IMR-90 (cell line): ENCODE measurements around the gene OPCML. TPM values are rescaled to one million over a fixed set of nuclear protein-coding genes. Genes with fewer than 3 reads are reported as not detected.

Experiments
- ATAC-seq: fragments of 200-7000 bp; cut with Tn5 transposase; 2 replicates; pipeline ENCODE4 v1.9.1; 2020; ENCODE audit warnings: low read depth, mild to moderate bottlenecking, moderate library complexity
- BruUV-seq: library from RNA; stranded (reverse); fragments of 400-500 nt; replicated peaks from 2 replicates; lab custom pipeline; 2021; lab: Mats Ljungman, UMichigan
- CTCF ChIA-PET: fragments of 300-600 bp; formaldehyde crosslinking; extraction: SDS; loops from one replicate; lab custom pipeline; 2021; ENCODE audit warnings: antibody characterized with exemption; lab: Yijun Ruan, JAX
- POLR2A ChIA-PET: fragments of 300-600 bp; sonication (Branson Sonifier 250); formaldehyde crosslinking; loops from one replicate; lab custom pipeline; 2022; ENCODE audit warnings: antibody characterized with exemption; ENCODE audit not compliant: unreplicated experiment; lab: Charles Lee
- DNase-seq: peaks from one replicate; pipeline ENCODE4 v3.0.0; 2013
- H2AFZ ChIP-seq: replicated peaks from 2 replicates; pipeline ENCODE3; 2013; ENCODE audit warnings: low read length, mild to moderate bottlenecking; ENCODE audit not compliant: poor library complexity
- H2AK5ac ChIP-seq: 2 replicates; pipeline ENCODE4 v1.6.1; 2013; ENCODE audit warnings: low read depth, low read length, inconsistent platforms
- H2AK9ac ChIP-seq: replicated peaks from 2 replicates; pipeline ENCODE3; 2013; ENCODE audit warnings: mild to moderate bottlenecking, low read depth, low read length, moderate library complexity; ENCODE audit not compliant: poor library complexity
- H2BK120ac ChIP-seq: 2 replicates; pipeline ENCODE4 v1.6.1; 2013; ENCODE audit warnings: low read depth, low read length, inconsistent platforms
- H2BK15ac ChIP-seq: 3 replicates; pipeline ENCODE4 v1.6.1; 2013; ENCODE audit warnings: low read depth, low read length, inconsistent platforms
- H2BK20ac ChIP-seq: 2 replicates; pipeline ENCODE4 v1.6.1; 2013; ENCODE audit warnings: low read depth, mild to moderate bottlenecking, inconsistent platforms, low read length, moderate library complexity
- H2BK5ac ChIP-seq: 2 replicates; pipeline ENCODE4 v1.6.1; 2013; ENCODE audit warnings: mild to moderate bottlenecking, low read depth, low read length, inconsistent platforms; ENCODE audit not compliant: poor library complexity, severe bottlenecking
- H3K14ac ChIP-seq: replicated peaks from 2 replicates; pipeline ENCODE4 v1.6.1; 2013; ENCODE audit warnings: low read depth, low read length, inconsistent platforms
- H3K18ac ChIP-seq: 2 replicates; pipeline ENCODE4 v1.6.1; 2013; ENCODE audit warnings: low read depth, low read length, control low read depth
- H3K23ac ChIP-seq: 2 replicates; pipeline ENCODE4 v1.6.1; 2013; ENCODE audit warnings: low read depth, low read length, inconsistent platforms
- H3K27ac ChIP-seq: 2 replicates; pipeline ENCODE4 v1.5.1; 2013; ENCODE audit warnings: mild to moderate bottlenecking, control low read depth, low read length; ENCODE audit not compliant: insufficient read depth
- H3K27me3 ChIP-seq: 2 replicates; pipeline ENCODE4 v1.6.1; 2013; ENCODE audit warnings: low read length; ENCODE audit not compliant: control insufficient read depth, insufficient read depth
- H3K36me3 ChIP-seq: 2 replicates; pipeline ENCODE4 v1.6.1; 2013; ENCODE audit warnings: low read length, mixed read lengths; ENCODE audit not compliant: control insufficient read depth, insufficient read depth
- H3K4ac ChIP-seq: 2 replicates; pipeline ENCODE4 v1.6.1; 2013; ENCODE audit warnings: low read depth, low read length, inconsistent platforms
- H3K4me1 ChIP-seq: 2 replicates; pipeline ENCODE4 v1.6.1; 2013; ENCODE audit warnings: low read length, mixed read lengths; ENCODE audit not compliant: control insufficient read depth, insufficient read depth
- H3K4me2 ChIP-seq: 2 replicates; pipeline ENCODE4 v1.6.1; 2013; ENCODE audit warnings: low read depth, mild to moderate bottlenecking, control low read depth, low read length, moderate library complexity
- H3K4me3 ChIP-seq: 2 replicates; pipeline ENCODE4 v1.5.1; 2013; ENCODE audit warnings: low read depth, mild to moderate bottlenecking, control low read depth, low read length, moderate library complexity; ENCODE audit not compliant: insufficient read depth
- H3K56ac ChIP-seq: 2 replicates; pipeline ENCODE4 v1.6.1; 2013; ENCODE audit warnings: low read length, inconsistent platforms; ENCODE audit not compliant: insufficient read depth; ENCODE audit errors: extremely low read depth
- H3K79me1 ChIP-seq, 2 experiments: 2 replicates each; pipeline ENCODE4 v1.6.1; 2013; ENCODE audit warnings: low read length in 2 of 2, inconsistent platforms in 1 of 2, low read depth in 1 of 2
- H3K9ac ChIP-seq: 2 replicates; pipeline ENCODE4 v1.6.1; 2013; ENCODE audit warnings: low read depth, low read length, control low read depth
- H3K9me1 ChIP-seq: 2 replicates; pipeline ENCODE4 v1.6.1; 2013; ENCODE audit warnings: low read length, inconsistent platforms; ENCODE audit not compliant: insufficient read depth
- H3K9me3 ChIP-seq: 2 replicates; pipeline ENCODE4 v1.6.1; 2013; ENCODE audit warnings: low read length; ENCODE audit not compliant: control insufficient read depth, insufficient read depth
- H4K20me1 ChIP-seq: 2 replicates; pipeline ENCODE4 v1.6.1; 2013; ENCODE audit warnings: low read length, inconsistent platforms; ENCODE audit not compliant: insufficient read depth
- H4K5ac ChIP-seq: 2 replicates; pipeline ENCODE4 v1.6.1; 2013; ENCODE audit warnings: mild to moderate bottlenecking, low read depth, low read length, control low read depth
- H4K8ac ChIP-seq, 2 experiments: 2 replicates each; pipeline ENCODE4 v1.6.1; 2013; ENCODE audit warnings: low read depth in 2 of 2, low read length in 2 of 2, control low read depth in 1 of 2, inconsistent platforms in 1 of 2
- H4K91ac ChIP-seq: 2 replicates; pipeline ENCODE4 v1.6.1; 2013; ENCODE audit warnings: low read depth, low read length, inconsistent platforms; ENCODE audit not compliant: insufficient read depth
- SMC3 ChIP-seq: fragments of 150-350 bp; IDR thresholded peaks from 2 replicates; pipeline ENCODE4 v1.6.1; 2016; ENCODE audit warnings: low read depth, mild to moderate bottlenecking, antibody characterized with exemption, low read length, moderate library complexity
- WGBS, 2 experiments: methylation state at CpG; one replicate each; pipeline versions ENCODE4 v1.1.5 to v1.1.7; 2013; ENCODE audit warnings: missing lambda C conversion rate in 2 of 2; ENCODE audit not compliant: insufficient read length in 1 of 2; ENCODE audit errors: extremely low coverage in 2 of 2; 5-methylcytosine and 5-hydroxymethylcytosine counted together
- dilution Hi-C: fragments of 300-500 bp; cut with HindIII; formaldehyde crosslinking; loops from one replicate; pipeline ENCODE4 v1.14.3; 2018; ENCODE audit warnings: low sequenced_read_pairs; ENCODE audit not compliant: unreplicated experiment
- in situ Hi-C: fragments of 300-500 bp; cut with MboI; formaldehyde crosslinking; loops from 3 replicates; pipeline ENCODE4 v1.14.3; 2019; ENCODE audit warnings: low sequenced_read_pairs, inconsistent platforms, mixed read lengths
- intact Hi-C: fragments of 100-400 bp; cut with micrococcal nuclease; formaldehyde crosslinking; loops from 2 replicates; pipeline ENCODE4 v1.10.0; 2022
- polyA plus RNA-seq, 3 experiments: library from polyadenylated mRNA; depleted of rRNA; stranded (reverse); fragments of >200 nt; gene quantifications; 2 replicates each; pipeline ENCODE4 v1.2.3, GENCODE V29; 2012; ENCODE audit warnings: low replicate concordance in 1 of 3
- total RNA-seq: library from RNA; depleted of rRNA; stranded (reverse); fragments of >200 nt; gene quantifications from 2 replicates; pipeline ENCODE4 v1.2.3, GENCODE V29; 2012

The OPCML gene
- total and polyA plus RNA-seq, 2 of the 4 experiments (the other 2 are of a cell fraction) = under 0.01 to 2.6 TPM

- intact Hi-C loops (no loop called here), in situ Hi-C loops (no loop called here), dilution Hi-C loops (no loop called here)
- H3K9me1 ChIP-seq = no peaks in the 10 kb centered on the region
- no peak overlapping the region for H2BK20ac ChIP-seq
- no peak overlapping the region for H3K4ac ChIP-seq
- no peak overlapping the region for H2AK9ac ChIP-seq
- no peaks in the 10 kb centered on the region for H3K36me3 ChIP-seq
- no peak overlapping the region for H4K91ac ChIP-seq
- H4K5ac ChIP-seq = no peak overlapping the region
- no peak overlapping the region for H3K56ac ChIP-seq
- no peak for TF ChIP-seq SMC3
- BruUV-seq = no TSS peak
- no peak overlapping the region for H3K18ac ChIP-seq
- H4K8ac ChIP-seq = no peak overlapping the region
- H2AFZ ChIP-seq = no peak overlapping the region
- ChIA-PET CTCF (no interaction called here), POLR2A (no interaction called here)
- no CpG with 5 or more reads among the region's 4 CpGs for WGBS, 2 experiments
- H3K4me3 ChIP-seq = no peak overlapping the region
- H3K27ac ChIP-seq = no peak overlapping the region
- DNase-seq = no peak
- no peaks in the 10 kb centered on the region for H3K4me1 ChIP-seq
- no peaks in the 10 kb centered on the region for H4K20me1 ChIP-seq
- H3K14ac ChIP-seq = no peak overlapping the region
- no peak for ATAC-seq
- H2BK5ac ChIP-seq = no peak overlapping the region
- peaks cover 14% of the 10 kb centered on the region for H3K9me3 ChIP-seq
- no peak overlapping the region for H2BK15ac ChIP-seq
- H3K27me3 ChIP-seq = no peaks in the 10 kb centered on the region
- H3K4me2 ChIP-seq = no peak overlapping the region
- H3K23ac ChIP-seq = no peak overlapping the region
- no peaks in the 10 kb centered on the region for H3K79me1 ChIP-seq
- no peak overlapping the region for H3K9ac ChIP-seq
- H2AK5ac ChIP-seq = no peak overlapping the region
- no peak overlapping the region for H2BK120ac ChIP-seq
These were observed 398.7 kb downstream of the OPCML start for GRCh38 chr11:133133606-133134005.
